A549 treated with Mapracorat at 1 μM for 4 hours (cell line): ENCODE measurements around the gene OR4F15. TPM values are rescaled to one million over a fixed set of nuclear protein-coding genes. Genes with fewer than 3 reads are reported as not detected.

ENCODE experiments used
- total RNA-seq: library from RNA; stranded (reverse); fragments of 200-300 nt; extraction: Qiagen RNA extraction; gene quantifications from 5 replicates; pipeline ENCODE4 v1.2.3, GENCODE V29; 2022

The OR4F15 gene, protein sequence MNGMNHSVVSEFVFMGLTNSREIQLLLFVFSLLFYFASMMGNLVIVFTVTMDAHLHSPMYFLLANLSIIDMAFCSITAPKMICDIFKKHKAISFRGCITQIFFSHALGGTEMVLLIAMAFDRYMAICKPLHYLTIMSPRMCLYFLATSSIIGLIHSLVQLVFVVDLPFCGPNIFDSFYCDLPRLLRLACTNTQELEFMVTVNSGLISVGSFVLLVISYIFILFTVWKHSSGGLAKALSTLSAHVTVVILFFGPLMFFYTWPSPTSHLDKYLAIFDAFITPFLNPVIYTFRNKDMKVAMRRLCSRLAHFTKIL
- not detected in 5 replicates for total RNA-seq

DNA sequence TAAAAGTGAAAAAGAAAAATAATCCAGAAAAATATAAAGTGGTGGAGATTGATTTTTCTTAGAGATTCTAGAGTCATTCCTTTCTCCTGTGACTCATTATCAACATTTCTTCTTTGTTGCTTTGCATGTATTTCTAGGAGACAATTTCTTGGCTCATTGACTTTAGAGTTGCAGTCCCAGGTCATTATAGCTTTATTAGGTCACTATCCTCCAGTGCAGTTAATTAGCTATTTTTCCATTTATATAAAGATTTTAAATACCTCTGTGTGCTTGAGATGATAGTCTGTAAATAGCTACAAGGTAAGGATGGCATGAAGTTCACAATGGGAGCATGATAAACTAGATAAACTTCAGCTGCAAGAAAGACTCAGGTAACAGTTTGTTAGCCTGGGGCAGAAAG, at the start of gene OR4F15:
TSS of gene OR4F15 (plus strand) at position 301 of the 400 bp plus-strand sequence. CDS start 5,985 bp downstream, outside the sequence.

DNA sequence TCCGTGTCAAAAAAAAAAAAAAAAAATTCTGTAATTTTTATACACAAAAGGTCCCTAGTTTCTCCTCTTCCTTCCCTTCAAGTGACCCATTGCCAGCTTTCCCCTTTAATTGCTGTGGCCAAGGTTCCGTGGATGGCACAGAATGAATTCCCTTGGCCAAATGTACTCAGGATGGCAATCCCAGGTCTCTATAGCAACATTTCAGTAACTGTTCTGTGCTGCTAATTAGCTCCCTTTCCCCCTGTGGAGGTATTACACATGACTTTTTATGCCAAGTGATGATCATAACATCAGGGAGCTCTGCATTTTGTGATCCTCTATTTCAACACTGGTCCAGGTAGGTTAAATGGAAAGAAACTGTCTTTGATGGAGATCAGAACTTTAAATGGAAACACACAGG, 8.8 kb upstream of the OR4F15 start, which contains the start of gene OR4F6:
TSS of gene OR4F6 (plus strand) at position 301 of the 400 bp plus-strand sequence. CDS start 2,211 bp downstream, outside the sequence.

Other genes starting within 250 kb of the OR4F15 start
- 30.9 to 33.1 TPM (median 32.6 TPM) in 5 replicates for gene TM2D3, start 159.8 kb upstream of the OR4F15 start, total RNA-seq
- gene TARS3, start 87.7 kb upstream of the OR4F15 start, total RNA-seq, result 6.4 to 9.0 TPM (median 7.6 TPM) in 5 replicates
- not detected in 5 replicates for gene OR4F6, start 8.7 kb upstream of the OR4F15 start, total RNA-seq